Subcutaneous adipose tissue (tissue), 4 donors: Measurements from ENCODE around the gene SMCO2. TPM values are rescaled to one million over a fixed set of nuclear protein-coding genes. Genes with fewer than 3 reads are reported as not detected.

Experiments used
- CTCF ChIP-seq: fragments of 450-650 bp; IDR thresholded peaks from one replicate; pipeline ENCODE4 v1.5.1; 2016; ENCODE audit warnings: low read depth, mild to moderate bottlenecking, control low read depth, antibody characterized with exemption, moderate library complexity
- total RNA-seq, 4 donors: library from RNA; depleted of rRNA; stranded (reverse); fragments of >200 nt; gene quantifications; one replicate each; pipeline ENCODE4 v1.1.0, GENCODE V29; 2016

SMCO2 gene
- total RNA-seq, 4 donors from 2014 or later = 0.34 TPM; not detected in 3

- no peak for TF ChIP-seq CTCF
These were observed 101.1 kb downstream of the SMCO2 start for GRCh38 chr12:27547592-27547991.

GRCh38 chr12:27548301-27549199 is 102.0 kb downstream of the SMCO2 start:
- TF ChIP-seq CTCF = no peak

GRCh38 chr12:27549236-27549800 is 102.8 kb downstream of the SMCO2 start:
- TF ChIP-seq CTCF = no peak

- TF ChIP-seq CTCF = no peak
These were observed 103.5 kb downstream of the SMCO2 start for GRCh38 chr12:27549801-27550652.

GRCh38 chr12:27550653-27550975 is 104.1 kb downstream of the SMCO2 start:
- no peak for TF ChIP-seq CTCF

- no peak for TF ChIP-seq CTCF
These were observed 104.8 kb downstream of the SMCO2 start for GRCh38 chr12:27551172-27551840.

Other genes starting within 250 kb of the SMCO2 start
- gene STK38L, start 202.4 kb upstream of the SMCO2 start, total RNA-seq = 10 to 100 TPM; 30.1 to 75.7 (median 51.6) TPM
- gene BMAL2, start 113.9 kb upstream of the SMCO2 start, total RNA-seq = 1 to 10 TPM; 4.6 to 9.0 (median 5.0) TPM
- 100 to 1,000 TPM in 1 of 4 donors, 10 to 100 TPM in 3; 36.7 to 115 (median 41.5) TPM for gene PPFIBP1, start 77.5 kb downstream of the SMCO2 start, total RNA-seq
- 1 to 10 TPM in 2 of 4 donors, under 1 TPM in 1, not detected in 1; 0.44 to 3.6 (median 1.1) TPM for gene REP15, start 249.7 kb downstream of the SMCO2 start, total RNA-seq